ENCODE results near the gene RPL10L. TPM values are rescaled to one million over a fixed set of nuclear protein-coding genes. Genes with fewer than 3 reads are reported as not detected.

The RPL10L gene
- total RNA-seq, 4 donors from 2014 or later = not detected

DNA sequence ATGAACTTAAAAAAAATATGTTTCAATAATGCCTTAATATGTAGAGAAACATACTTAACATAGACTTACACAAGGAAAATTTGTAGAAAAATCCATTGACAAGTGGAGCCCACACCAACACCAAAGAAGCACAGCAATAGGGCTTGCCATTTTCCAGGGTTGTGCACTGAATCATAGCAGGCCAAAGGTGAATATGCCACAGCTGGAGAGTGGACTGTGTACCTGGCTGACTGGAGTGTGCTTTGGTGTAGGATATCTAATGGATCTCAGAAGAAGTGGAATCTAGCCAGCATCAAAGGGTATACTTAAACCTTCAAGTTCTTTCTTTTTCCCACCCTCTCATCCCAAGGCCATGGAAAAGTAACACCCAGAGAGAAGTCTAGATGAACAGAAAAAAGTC lies 4.8 kb downstream of the RPL10L start:
- no peak for DNase-seq (ENCODE audit: low spot score)
- TF ChIP-seq, protein P1, sequence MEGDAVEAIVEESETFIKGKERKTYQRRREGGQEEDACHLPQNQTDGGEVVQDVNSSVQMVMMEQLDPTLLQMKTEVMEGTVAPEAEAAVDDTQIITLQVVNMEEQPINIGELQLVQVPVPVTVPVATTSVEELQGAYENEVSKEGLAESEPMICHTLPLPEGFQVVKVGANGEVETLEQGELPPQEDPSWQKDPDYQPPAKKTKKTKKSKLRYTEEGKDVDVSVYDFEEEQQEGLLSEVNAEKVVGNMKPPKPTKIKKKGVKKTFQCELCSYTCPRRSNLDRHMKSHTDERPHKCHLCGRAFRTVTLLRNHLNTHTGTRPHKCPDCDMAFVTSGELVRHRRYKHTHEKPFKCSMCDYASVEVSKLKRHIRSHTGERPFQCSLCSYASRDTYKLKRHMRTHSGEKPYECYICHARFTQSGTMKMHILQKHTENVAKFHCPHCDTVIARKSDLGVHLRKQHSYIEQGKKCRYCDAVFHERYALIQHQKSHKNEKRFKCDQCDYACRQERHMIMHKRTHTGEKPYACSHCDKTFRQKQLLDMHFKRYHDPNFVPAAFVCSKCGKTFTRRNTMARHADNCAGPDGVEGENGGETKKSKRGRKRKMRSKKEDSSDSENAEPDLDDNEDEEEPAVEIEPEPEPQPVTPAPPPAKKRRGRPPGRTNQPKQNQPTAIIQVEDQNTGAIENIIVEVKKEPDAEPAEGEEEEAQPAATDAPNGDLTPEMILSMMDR (IDR thresholded peaks at IDR 0.05) = no peak
- no peak for ATAC-seq (ENCODE audit: low FRiP score)

DNA sequence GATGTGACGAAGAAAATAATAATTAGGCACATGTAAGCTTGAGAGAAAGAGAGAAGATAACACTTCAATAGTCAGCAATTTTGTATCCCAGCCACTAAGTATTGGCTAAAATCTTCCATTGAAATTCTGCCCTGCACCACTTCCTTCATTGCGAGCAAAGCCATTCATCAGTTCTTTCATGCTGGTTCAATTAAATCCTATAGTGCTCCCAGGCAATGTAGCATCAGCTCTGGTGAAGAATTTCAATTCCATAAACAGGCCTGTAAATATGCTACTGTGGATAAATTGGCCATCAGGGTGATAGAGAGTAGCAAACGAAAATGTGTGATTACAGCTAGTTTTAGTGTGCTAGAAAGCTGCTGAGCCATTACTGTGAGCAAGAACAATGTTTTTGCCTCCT lies 24.7 kb downstream of the RPL10L start:
- DNase-seq (ENCODE audit: low spot score) (no peak), ATAC-seq (ENCODE audit: low FRiP score) (no peak)
- TF ChIP-seq, protein P1 (IDR thresholded peaks at IDR 0.05) = no peak

All from omental fat pad (tissue), 4 donors.